Hepatic stellate cell (primary cell): ENCODE measurements around the gene SOX6.

ENCODE experiments used
- DNase-seq: peaks from one replicate; pipeline ENCODE4 v3.0.0; 2011; ENCODE audit warnings: low spot score

The SOX6 gene

GRCh38 chr11:16276251-16276650 is 80.1 kb downstream of the SOX6 start:
- DNase-seq = no peak

DNA sequence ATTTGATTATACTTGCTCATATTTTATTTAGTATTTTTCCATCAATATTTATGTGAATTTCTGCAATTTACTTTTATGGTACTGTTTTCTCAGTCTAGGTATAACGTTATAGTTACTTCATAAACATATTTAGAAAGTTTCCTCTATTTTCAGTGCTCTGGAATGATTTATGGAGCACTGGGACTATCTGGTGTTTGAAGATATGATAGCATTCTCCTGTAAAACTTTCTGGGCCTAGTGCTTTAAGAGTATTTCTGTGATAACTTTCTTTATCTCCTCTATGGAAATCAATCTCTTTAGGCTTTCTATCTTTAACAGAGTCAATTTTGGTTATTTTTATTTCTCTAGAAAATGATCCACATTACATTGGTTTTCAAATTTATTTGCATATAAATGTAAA is 85.1 kb downstream of the SOX6 start:
- no peak for DNase-seq

DNA sequence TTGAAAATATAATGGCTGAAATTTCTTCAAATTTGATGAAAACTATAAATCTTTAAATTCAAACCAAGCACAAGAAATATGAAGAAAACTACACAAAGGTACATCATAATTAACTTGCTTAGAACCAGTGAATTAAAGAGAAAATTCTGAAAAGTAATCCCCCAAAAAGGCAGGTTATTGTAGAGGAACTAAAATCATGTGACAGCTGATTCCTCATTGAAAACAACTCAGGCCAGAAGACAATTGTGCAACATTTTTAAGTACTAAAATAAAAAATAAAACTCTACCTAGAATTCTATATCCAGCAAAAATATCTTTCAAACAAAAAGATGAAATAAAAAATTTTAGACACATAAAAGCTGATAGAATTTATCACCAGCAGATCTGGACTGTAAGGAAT is 90.3 kb downstream of the SOX6 start:
- DNase-seq = no peak

DNA sequence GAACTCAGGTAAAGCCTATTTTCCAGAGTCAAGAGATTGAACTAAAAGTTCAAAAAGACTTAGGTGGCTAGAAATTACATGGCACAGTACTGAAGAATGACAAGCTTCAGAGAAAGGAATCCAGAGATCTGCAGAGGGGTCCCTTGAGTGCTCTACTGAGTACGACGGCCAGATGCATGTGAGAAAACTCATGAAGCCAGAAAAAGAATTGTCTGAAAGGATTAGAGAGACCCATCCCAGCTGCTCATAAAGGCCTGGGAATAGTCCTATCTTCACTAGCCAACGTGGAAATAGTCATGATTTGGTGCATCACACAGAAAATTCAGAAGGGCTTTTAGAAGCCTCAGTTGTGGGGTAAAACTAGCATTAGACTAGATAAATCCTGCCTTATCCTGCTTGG is 91.3 kb downstream of the SOX6 start:
- no peak for DNase-seq

- no peak for DNase-seq
Measured at GRCh38 chr11:16262645-16262955, 93.7 kb downstream of the SOX6 start.

- DNase-seq = no peak
Measured at GRCh38 chr11:16261836-16262644, 94.3 kb downstream of the SOX6 start.

DNA sequence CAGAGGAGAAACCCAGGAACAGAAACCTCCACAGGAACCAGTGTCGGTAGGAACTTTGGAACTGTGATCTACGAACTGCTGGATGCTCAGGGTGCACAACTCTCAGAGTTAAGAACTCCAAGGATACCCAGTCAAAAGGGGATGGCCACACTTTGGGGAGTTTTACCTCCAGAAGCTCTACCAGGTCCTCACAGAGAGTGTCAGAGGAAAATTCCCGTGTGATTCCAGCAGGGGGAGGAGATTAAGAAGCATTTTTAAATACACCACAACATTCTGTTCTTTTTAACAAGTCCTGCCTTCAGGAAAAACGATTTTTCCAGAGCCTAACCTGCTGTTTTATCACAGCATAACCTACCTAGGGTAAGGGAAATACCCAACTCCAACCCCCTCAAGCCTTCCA is 104.0 kb downstream of the SOX6 start:
- peak; percentile 2 for DNase-seq

DNA sequence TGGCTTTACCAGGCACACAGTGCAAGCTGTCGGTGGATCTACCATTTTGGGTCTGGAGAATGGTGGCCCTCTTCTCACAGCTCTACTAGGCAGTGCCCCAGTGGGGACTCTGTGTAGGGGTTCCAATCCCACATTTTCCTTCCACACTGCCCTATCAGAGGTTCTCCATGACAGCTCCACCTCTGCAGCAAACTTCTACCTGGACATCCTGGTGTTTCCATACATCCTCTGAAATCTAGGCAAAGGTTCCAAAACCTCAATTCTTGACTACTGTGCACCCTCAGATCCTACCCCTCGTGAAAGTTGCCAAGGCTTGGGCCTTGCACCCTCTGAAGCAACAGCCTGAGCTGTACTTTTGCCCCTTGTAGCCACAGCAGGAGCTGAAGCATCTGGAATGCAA is 108.1 kb downstream of the SOX6 start:
- no peak for DNase-seq

- no peak for DNase-seq
Measured at GRCh38 chr11:16242806-16243205, 113.5 kb downstream of the SOX6 start.

DNA sequence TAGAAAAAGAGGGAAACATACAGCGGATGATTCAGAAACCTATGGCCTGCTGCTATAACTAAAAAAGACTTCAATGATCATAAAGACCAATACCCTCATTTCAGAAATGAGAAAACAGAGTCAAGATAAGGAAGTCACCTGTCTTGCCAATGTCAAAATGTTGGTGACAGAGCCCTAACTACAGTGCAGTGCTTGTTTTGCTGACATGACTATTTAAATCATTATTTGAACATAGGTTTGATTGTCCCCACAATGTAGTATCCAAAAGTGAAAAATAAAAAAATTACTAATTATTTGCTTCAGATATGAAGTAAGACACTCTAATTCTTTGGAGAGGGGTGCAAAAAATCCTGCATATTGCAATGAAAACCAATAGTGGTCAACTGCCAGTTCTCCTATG is 115.7 kb downstream of the SOX6 start:
- DNase-seq = no peak

DNA sequence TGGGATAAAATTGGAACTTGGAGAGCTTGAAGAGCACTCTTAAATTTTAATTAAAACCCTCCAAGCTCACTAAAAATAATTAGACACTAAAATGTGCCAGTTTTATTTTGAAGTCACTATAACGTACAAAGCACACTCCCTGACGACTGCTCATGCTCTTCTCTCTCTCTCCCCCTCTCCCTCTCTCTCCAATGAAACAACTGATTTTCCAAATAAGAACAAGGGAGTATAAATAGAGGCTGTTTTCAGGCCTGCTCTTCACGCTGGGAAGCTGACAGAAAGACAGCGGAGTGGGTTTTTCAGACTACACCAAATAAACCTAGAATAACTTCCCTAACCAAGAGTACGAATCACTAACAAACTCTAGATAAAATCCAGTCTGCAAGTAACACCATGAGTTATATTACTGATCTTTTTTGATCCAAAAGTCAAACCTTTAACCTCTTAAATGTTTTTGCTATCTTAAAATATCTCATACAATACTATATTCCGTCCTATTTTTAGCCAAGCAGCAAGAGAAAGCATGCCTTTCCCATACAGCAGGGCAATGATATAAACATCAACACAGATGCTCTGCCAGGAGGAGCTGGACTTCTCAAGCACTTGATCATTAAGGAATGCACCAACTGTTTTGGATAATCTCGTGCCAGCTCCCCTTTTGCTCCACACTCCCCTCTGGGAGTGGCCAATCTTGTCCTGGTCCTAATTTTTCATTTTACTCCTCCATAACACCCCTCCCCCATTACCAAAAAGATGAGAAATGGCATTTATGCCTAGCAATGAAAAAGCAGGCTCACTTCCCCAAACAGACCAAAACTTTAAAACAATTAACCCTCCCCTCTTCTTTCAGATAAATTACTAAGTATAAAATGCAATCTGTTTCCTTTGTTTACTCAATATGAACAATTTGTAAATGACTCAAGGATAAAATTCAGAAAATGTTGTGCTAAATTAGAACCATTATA is 116.9 kb downstream of the SOX6 start:
- DNase-seq = no peak

- DNase-seq = no peak
Measured at GRCh38 chr11:16226245-16226644, 130.1 kb downstream of the SOX6 start.

DNA sequence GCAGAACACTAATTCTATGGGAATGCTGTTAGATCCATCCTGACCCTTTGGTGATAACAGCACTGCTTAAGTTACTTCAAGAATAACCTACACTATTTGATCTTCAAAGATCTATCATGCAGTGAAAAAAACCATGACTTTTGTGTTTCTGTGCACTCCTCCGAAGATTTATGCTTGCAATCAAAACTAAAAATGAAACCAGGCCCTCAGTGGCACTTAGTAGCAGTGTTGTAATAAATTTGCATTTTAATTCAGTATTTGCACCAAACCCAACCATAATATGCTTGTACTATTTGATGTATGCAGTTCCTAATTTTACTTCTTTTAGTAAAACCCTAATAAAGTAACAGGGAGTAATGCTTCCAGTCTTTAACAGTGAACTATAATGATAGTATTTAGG is 130.7 kb downstream of the SOX6 start:
- no peak for DNase-seq

DNA sequence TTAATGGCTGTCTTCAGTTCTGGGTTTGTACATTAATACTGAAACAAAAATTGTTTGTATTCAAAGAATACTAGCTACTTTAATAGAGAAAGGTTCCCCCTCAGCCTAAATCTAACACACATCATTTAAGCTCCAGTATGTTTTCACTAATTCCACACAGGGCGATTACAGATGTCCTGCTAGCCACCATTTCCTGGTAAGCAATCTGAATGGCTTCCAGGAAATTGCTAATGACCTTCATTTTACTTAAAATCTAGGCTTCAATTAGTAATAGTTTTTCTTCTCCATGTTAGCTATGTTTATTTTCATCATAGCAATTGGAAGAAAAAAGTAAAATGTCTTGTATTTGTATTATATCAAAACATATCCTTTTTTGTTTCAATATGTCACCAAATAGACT is 132.8 kb downstream of the SOX6 start:
- no peak for DNase-seq

- no peak for DNase-seq
Measured at GRCh38 chr11:16217631-16218030, 138.7 kb downstream of the SOX6 start.

GRCh38 chr11:16216831-16217230 is 139.5 kb downstream of the SOX6 start:
- no peak for DNase-seq

GRCh38 chr11:16215352-16215751 is 141.0 kb downstream of the SOX6 start:
- DNase-seq = no peak

DNA sequence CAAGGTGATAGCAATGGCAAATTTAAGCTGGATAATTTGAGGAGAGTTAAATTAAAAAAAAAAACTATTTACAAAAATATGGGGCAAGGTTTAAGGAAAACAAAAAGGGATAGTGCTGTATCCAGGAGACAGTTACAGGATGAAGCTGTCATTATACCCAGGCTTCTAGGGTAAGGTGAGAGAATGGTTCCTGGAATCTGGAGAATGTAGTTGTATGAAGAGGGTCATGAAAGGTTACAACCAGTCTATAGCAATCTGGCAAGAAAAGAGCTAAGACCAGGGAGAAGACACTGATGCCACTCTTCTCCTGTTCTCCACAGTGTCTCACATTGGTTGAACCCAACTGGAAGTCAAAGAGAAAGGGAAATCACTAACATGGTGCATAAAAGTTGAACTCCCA is 144.9 kb downstream of the SOX6 start:
- no peak for DNase-seq

- no peak for DNase-seq
Measured at GRCh38 chr11:16204261-16204660, 152.1 kb downstream of the SOX6 start.

DNA sequence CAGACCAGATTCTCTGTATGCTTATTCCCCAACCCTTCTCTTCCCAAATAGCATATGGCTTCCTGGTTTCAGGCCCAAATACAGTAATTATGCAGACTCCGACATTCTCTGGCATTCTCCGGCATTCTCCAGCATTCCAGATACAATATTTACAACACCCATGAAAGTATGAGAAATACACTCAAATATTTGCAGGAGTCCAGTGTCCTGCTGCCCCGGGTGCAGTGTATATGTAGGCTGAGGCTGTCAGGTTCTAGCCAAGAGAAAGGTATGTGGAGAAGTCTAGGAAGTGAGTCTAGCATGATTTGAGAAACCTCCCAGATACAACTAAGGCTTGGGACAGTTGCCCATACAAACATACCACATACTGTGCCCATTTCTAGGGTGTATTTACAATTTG is 160.7 kb downstream of the SOX6 start:
- peak; percentile 36 for DNase-seq

DNA sequence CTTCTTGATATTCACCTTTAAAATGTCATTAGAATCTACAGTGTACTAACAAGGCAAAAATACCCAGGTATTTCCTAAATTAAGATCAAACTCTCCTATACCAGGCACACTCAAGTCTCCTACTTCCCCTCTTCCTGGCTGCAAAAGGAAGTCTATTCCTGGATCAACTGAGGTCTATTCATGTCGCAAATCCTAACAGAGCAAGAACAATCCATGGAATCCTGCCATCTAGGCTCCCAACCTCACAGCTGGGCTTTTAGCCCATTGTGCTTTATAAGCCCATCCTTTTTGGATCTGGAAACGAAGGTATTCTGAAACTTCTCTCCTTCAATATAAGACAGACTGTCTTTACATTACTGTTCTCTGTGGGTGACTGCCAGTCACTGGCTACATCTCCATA is 161.8 kb downstream of the SOX6 start:
- DNase-seq = no peak

GRCh38 chr11:16193897-16194381 is 162.4 kb downstream of the SOX6 start:
- no peak for DNase-seq

GRCh38 chr11:16191868-16192240 is 164.5 kb downstream of the SOX6 start:
- no peak for DNase-seq
